Loucy (cell line): ENCODE data around the gene RB1.

Experiments used
- CTCF ChIP-seq: fragments of 200-600 bp; sonication (generic); conservative IDR thresholded peaks from 2 replicates; pipeline ENCODE4 v1.5.1; 2014; ENCODE audit warnings: mild to moderate bottlenecking, antibody characterized with exemption, low read length
- EZH2phosphoT487 ChIP-seq: fragments of 200-600 bp; IDR thresholded peaks from 2 replicates; pipeline ENCODE4 v1.6.1; 2018; ENCODE audit warnings: antibody characterized with exemption, mild to moderate bottlenecking, moderate library complexity, borderline replicate concordance

GRCh38 chr13:48496271-48497161 lies 193.0 kb downstream of the RB1 start:
- TF ChIP-seq CTCF = no peak
- TF ChIP-seq EZH2phosphoT487 = no peak
